HCT116 (cell line): ENCODE results near the gene ALG3.

Experiments used
- CTCF ChIP-seq, 3 experiments: fragments of 200-600 bp in 1 of 3; sonication (generic) in 1 of 3; IDR thresholded peaks in 2 of 3; conservative IDR thresholded peaks in 1 of 3; 2 replicates each; pipeline ENCODE4 v1.5.1; 2012 to 2017; ENCODE audit warnings: low read depth in 2 of 3, low read length in 2 of 3, antibody characterized with exemption in 1 of 3, borderline replicate concordance in 1 of 3, control low read depth in 1 of 3, mild to moderate bottlenecking in 1 of 3, mixed read lengths in 1 of 3, mixed run types in 1 of 3, moderate library complexity in 1 of 3; ENCODE audit not compliant: insufficient read depth in 1 of 3
- MAX ChIP-seq: IDR thresholded peaks from 2 replicates; pipeline ENCODE4 v1.6.1; 2012
- YY1 ChIP-seq: IDR thresholded peaks from 2 replicates; pipeline ENCODE4 v1.6.1; 2011; ENCODE audit warnings: low read length, low read depth, moderate library complexity, mild to moderate bottlenecking; ENCODE audit not compliant: insufficient replicate concordance; ENCODE audit errors: extremely low read depth

DNA sequence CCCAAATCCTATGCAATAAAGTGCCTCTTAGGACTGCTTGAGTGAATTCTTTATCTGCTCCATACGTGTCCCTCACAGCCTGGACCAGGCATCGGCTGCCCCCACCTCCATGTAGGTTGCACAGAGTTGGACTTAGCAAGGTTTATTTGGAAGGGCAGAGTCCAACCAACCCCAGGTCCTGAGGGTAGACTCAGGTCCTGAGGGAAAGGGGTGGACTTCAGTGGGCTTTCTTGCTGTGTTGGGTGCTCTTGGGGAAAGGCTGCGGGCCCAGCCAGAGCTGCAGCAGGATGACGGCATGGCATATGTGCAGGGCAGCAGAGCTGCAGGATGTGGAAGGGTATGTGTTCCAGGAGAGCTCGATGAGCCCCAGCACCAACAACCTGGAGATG is 6.5 kb downstream of the ALG3 start:
- no peak for TF ChIP-seq CTCF (IDR thresholded peaks at IDR 0.05 in 2 of 3, conservative IDR thresholded peaks at IDR 0.05 in 1 of 3; ENCODE audit: borderline replicate concordance in 1 of 3, insufficient read depth in 1 of 3, low read depth in 2 of 3, low read length in 2 of 3)
- no peak for TF ChIP-seq YY1
- no peak for TF ChIP-seq MAX
